ENCODE measurements around the gene EVI5L.

EVI5L gene

DNA sequence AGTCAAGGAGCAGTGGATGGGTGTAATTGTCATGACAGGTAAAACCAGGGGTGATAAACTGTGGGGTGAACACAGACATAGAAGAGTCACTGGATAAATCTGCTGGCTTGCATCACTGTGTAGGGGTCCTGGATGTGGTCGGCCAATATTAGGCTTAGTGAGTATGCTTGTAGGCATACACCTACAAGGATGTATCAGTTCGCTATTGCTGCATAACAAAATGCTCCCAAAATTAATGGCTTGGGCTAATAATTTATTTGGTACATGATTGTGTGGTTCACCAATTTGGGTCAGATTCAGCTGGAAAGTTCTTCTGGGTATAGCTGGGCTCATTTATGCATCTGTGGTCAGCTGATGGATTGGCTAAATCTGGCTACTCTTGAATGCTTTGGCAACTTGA lies 11.2 kb upstream of the EVI5L start:
- no peak for DNase-seq

DNA sequence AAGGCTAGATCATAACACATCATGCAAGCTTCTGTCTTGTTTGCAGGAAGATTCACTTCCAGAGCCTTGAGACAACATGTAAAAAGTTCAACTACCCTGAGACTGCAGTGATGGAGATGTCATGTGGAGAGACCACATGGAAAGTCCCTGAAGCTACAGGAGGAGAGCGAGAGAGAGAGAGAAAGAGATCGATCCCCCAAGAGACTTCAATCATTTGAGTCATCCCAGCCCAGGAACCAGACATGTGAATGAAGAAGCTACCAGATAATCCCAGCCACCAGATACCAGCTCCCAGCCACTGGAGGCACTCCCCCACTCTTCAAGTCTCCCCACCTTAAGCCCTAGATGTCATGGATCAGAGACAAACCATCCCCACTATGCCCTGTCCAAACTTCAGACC lies 10.7 kb upstream of the EVI5L start:
- DNase-seq: no peak

DNA sequence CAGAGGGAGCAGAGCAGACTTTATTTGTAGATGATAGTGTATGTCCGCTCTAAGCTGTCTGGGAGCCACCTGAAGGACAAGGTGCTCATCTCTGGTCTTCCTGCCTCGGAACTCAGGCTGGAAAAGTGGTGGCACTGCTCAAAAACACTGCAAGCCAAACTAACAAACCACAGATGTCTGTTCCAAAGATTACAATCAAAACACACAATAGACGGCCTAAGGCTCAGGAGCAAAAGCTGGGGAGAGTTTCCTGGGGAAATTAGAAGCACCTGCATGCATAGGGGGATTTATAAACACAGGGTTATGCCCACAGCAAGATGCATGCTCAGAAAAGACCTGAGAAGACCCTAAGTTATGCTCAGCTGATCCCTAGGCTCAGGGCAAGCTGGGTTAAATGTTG lies 9.4 kb upstream of the EVI5L start:
- no peak for DNase-seq

DNA sequence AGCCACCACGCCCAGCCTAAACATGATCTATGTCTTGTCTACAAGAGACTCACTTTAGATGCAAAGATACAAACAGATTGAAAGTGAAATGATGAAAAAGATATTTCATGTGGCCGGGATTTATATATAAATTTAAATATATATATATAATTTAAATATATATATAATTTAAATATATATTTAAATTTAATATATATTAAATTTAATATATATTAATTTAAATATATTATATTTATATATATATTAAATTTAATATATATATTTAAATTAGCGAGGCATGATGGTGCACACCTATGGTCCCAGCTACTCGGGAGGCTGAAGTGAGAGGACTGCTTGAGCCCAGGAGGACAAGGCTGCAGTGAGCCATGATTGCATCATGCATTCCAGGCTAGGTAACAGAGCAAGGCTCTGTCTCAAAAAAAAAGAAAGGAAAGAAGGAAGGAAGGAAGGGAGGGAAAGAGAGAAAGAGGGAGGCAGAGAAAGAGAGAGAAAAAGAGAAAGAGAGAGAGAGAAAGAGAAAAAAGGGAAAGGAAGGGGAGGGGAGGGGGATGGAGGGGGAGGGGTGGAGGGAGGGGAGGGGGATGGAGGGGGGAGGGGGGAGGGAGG lies 7.0 kb upstream of the EVI5L start:
- no peak for DNase-seq

DNA sequence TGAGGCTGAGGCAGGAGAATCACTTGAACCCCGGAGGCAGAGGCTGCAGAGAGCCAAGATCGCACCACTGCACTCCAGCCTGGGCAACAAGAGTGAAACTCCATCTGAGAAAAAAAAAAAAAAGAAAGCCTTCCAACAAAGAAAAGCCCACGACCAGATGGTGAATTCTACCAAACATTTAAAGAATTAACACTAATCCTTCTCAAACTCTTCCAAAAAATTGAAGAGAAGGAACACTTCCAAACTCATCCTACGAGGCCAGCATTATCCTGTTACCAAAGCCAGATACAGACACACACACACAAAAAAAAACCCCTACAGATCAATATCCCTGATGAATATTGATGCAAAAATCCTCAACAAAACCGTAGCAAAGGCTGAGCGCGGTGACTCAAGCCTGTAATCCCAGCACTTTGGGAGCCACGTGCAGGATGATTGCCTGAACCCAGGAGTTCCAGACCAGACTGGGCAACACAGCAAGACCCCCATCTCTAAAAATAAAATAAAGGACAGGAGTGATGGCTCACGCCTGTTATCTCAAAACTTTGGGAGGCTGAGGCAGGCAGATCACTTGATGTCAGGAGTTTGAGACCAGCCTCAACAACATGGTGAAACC lies 6.2 kb upstream of the EVI5L start:
- no peak for DNase-seq

DNA sequence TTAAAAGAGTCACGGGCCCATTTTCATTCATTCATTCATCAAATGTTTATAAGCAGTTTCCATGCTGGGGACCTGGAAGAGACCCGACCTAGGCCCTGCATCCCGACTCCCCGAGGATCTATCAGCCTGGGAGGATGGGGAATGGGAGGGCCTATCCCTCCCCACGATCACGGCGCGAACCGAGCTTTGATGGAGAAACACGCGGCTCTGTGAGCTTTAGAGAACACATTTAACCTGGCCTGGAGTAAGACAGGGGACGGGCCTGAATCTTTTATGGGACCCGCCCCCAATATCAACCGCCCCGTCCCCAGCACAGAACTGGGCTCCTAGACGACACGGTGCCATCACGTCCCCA lies 875 bp upstream of the EVI5L start:
- DNase-seq: no peak

DNA sequence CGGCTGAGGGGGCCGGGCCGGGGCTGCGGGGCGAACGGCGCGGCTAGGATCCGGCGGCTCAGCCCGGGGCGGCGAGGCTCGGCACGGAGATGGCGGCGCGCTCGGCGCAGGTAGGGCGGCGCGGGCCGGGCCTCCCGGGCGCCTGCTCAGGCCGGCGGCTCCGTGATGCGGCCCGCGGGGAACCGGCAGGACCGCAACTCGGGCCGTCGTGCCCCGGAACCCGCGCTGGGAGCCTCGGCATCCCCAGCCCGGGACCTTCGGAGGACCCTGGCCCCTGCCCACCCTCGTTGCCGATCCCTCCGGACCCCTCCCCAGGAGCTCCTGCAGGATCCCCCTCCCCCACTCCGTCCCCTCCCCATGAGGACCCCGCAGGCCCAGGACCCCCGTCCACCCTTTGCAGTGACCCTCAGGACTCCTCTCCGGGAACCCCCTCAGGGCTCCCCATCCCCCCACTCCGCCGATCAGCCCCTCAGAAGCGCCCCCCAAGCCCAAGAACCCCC lies 304 bp downstream of the EVI5L start:
- DNase-seq: no peak

DNA sequence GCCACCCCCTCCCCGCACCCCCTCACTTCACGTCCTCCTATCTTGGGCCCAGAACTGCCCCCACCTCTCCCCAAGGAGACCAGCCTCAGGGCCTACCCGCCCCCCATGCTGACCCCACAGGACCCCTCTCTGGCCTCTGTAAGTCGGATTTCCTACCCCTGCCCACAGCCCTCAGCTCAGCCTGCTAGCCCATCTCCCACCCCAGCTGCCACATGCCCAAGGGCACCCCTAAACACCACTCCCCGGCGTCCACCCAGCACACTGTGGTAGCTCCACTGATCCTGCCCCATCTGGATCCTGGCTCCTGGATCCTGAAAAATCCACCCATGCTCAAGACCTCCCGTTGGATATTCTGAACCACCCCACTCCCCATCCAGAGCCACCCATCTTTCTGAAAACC lies 805 bp downstream of the EVI5L start:
- DNase-seq: no peak

DNA sequence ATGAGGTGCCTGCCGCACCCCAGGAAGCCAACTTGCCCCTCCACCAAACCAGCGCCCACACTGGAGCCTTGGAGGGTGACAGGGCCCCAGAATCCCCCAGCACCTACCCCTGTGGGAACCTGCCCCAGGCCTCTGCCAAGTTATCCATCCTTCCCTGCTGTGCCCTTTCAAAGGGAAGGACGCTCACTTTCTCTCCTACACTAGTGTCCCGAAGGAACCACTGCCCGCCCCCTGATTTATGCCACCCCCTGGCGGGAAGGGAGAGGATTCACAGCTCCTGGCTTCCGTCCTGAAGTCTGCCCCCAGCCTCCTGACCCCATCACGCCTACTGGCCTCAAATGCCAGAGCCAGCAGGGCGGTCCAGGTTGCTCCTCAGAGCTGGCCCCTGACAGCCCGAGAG lies 1.4 kb downstream of the EVI5L start:
- DNase-seq: no peak

DNA sequence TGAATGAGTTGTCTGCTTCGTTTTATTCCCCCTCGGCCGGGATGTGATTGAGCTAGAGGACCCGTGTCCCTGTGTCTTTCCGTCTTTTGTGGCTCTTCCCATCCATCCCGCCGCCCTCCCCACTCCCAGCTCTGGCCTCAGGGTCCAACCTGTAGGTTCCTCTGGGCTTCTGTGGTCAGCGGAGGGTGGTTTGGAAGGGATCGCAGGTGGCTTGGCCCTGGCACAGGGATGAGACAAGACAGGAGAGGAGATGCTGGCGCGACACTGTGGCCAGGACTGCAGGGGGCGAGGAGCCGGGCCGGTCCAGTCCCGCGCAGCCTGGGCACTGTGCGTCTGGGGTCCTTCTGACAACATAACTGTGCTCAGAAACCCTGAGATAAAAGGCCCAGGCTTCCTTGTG lies 2.0 kb downstream of the EVI5L start:
- DNase-seq: no peak

DNA sequence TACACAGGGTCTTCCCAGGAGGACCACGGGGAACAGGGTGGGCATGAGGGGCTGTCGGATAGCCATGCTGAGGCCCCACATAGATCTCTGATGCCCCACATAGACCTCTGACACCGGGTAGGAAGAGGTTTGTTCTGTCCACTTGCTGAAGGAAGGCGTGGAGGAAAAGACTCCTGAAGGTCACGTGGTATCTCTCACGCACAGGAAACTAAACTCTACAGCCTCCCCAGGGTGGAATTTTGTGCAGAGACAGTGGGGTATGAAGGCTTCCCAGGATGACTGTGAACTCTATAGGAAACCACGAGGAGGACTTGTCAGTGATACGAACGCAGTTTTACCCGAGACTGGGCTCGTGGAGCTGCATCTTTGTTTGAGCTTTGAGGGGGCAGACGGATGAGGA lies 2.8 kb downstream of the EVI5L start:
- DNase-seq: no peak

DNA sequence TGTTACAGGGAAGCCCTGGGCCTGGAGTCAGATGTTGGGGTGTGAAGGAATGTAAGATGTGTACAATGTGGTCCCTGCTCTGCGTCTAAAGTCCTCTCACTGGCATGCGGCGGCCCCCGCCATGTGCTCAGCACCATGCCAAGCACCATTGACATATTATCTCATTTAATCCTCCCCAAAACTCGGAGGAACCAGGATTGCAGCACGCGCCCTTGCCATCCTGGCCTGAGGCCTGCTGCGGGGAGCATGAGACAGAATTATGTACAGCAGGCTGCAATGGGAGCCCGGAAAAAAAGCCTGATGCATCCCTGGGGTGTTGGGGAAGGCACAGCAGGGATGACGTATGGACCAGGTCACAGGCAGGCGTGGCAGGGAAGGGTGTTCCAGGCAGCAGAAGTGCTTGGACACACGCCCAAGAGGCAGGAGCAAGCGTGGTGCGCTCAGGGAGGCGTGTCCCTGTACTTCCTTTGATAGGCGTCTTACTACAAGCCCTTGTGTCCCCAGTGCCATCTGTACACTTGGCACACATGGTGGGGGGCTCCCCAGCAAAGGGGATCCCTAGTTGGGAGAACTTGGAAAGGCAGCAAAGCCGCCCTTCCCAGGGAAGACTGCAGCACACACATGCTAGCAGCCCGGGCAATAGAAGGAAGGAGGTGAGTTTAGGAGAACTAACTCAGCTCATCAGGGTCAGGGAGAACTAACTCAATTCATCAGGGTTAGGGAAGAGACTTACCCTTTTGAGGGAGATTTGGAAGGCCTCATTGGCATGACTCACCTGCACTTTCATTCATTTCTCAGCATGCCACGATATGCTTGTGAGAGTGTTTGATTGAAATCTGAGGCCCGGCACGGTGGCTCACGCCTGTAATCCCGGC lies 3.4 kb downstream of the EVI5L start:
- no peak for DNase-seq

DNA sequence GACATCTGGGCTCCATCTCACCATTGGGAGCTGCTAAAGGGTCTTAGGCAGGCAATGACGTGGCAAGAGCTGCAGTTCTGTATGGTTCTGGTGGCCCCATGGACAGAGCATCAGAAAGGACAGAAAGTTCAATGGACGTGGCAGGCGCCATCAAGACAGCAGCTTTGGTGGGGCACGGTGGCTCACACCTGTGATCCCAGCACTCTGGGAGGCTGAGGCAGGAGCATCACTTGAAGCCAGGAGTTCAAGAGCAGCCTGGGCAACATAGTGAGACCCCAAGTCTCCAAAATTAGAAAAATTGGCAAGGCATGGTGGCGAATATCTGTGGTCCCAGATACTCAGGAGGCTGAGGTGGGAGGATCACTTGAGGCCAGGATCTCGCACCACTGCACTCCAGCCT lies 9.5 kb downstream of the EVI5L start:
- no peak for DNase-seq

DNA sequence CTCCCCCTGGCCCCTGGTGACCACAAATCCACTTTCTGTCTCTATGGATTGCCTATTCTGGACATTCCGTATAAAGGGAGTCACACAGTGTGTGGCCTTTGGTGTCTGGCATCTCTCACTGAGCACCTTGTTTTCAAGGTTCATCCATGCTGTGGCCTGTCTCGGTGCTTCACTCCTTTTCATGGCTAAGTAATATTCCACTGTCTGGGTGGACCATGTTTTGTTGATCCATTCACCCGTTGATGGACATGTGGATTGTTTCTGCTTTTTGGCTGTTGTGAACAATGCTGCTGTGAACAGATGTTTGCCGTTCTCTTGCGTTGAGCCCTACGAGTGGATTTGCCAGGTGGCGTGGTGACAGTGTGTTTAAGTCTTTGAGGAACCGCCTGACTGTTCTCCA lies 10.6 kb downstream of the EVI5L start:
- DNase-seq: no peak

DNA sequence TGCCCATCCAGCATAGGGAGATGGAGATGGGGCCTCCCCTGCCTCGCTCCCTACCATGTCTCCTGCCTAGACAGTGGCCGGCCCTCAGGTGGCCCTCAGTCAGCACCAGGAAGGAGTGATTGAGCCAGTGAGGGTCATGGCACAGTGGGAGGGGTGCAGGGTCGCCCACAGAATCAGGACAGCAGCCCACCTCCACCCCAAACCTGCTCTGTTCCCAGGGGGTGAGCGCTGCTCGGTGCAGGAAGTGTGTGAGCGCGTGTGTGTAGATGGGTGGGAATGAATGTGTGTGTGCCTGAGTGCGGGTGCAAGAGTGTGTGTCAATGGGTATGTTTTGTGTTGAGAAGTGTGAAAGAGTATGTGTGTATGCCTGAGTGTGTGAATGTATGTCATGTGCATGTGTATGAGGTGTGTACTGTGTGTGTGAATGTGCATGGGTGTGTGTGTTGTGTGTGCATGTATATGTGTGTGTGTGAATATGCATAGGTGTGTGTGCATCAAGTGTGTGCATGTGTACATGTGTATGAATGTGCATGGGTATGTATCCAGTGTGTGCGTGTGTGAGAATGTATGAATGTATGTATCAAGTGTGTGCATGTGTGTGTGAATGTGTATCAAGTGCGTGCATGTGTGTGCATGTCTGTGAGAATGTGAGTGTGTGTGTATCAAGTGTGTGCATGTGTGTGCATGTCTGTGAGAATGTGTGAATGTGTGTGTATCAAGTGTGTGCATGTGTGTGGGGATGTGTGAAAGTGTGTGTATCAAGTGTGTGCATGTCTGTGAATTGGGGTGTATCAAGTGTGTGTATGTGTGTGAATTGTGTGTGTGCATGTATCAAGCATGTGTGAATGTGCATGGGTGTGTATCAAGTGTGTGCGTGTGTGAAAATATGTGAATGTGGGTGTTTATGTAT lies 12.0 kb downstream of the EVI5L start:
- DNase-seq: no peak

DNA sequence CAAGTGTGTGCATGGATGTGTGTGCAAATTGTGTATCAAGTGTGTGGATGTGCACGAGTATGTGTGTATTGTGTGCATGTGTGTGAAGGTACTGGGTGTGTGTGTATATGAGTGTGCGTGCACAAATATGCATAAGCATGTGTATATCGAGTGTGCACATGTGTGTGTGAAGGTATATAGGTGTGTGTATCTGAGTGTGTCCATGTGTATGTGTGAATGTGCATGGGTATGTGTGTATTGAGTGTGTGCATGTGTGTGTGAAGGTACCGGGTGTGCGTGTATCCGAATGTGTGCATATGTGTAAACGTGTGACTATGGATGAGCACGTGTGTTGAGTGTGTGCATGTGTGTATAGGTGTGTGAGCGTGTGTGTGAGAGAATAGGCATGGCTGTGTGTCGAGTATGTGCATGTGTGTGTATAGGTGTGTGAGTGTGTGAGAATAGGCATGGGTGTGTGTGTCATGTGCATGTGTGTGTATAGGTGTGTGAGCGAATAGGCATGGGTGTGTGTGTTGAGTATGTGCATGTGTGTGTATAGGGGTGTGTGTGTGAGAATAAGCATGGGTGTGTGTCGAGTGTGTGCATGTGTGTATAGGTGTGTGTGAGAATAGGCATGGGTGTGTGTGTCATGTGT lies 12.8 kb downstream of the EVI5L start:
- no peak for DNase-seq

DNA sequence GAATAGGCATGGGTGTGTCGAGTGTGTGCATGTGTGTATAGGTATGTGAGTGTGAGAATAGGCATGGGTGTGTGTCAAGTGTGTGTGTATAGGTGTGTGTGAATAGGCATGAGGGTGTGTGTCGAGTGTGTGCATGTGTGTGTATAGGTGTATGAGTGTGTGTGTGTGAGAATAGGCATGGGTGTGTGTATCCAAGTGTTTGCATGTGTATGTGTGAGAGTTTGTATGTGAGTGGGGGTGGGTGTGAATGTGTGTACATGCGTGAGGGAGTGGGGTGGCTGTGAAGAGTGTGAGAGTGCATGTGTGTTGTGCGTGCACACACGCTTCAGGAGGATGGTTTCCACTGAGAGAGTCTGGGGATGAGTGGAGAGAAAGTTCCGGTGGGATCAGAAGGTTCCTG lies 13.5 kb downstream of the EVI5L start:
- no peak for DNase-seq

DNA sequence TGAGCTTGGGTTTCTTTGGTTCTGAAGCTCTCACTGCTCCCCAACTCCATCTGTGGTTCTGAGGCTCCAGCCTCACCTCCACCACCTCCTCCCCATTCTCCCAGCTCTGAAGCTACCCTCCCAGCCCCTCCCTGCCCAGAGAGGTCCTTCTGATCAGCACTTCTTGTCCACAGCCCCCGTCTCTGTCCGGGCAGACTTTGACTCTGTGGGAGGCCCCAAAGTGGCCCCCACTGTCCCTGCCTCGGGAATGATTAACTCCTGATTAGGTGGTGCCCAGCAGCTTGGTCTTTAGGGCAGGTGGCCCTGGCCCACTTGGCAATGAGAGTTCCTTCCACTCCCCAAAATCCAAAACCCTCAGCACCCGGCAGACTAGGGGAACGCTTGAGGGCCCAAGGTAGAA lies 14.4 kb downstream of the EVI5L start:
- no peak for DNase-seq

DNA sequence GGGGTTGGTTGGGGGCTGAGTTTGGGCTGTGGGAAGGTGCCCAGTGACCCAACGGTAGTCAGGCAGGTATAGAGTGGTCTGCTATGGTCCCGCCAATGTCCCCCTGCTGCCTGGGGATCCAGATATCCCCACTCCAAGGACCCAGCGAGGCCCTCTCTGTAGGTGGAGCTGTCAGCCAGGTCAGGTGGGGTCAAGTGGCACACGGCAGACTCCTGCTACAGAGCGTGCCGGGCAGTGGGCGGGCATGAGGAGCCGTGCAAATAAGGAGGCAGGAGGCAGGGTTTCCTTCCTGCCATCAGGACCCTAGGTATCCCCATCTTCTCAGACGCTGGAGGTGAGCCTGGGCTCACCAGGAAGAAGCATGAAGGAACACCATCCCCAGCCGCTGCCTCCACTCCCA lies 14.9 kb downstream of the EVI5L start:
- DNase-seq: no peak

DNA sequence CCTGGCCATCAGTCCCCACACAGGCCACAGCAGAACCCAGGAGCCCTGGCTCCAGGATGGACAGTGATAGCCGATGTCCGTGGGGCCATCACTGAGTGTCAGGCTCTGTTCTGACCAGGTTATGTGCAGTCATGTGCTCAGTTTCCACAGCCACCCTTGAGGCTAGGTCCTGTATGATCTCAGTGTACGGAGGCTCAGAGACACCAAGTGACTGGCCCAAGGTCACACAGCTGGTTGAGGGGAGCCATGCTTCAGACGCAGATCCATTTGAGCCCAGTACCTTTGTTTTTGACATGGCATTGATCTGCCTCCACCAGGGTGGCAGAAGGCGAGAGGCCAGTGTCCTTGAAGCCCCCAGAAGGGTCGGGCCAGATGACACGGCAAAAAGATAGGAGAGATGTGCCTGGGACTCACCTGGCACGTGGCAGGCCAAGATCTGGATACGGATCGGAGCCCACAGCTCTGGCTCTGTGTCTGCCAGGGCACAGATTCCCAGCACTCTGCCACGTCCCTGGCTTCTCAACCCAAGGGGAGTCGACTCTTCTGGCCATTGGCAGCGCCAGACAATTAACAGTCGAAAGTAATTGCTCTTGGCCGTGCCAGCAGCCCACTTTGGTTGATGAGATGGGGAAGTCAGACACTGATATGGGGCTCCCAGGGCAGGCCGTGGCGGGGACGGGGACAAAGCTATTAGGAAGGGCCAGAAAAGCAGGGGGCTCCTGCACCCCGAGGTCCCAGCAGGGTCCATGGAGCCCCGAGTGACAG lies 15.6 kb downstream of the EVI5L start:
- DNase-seq: no peak

DNA sequence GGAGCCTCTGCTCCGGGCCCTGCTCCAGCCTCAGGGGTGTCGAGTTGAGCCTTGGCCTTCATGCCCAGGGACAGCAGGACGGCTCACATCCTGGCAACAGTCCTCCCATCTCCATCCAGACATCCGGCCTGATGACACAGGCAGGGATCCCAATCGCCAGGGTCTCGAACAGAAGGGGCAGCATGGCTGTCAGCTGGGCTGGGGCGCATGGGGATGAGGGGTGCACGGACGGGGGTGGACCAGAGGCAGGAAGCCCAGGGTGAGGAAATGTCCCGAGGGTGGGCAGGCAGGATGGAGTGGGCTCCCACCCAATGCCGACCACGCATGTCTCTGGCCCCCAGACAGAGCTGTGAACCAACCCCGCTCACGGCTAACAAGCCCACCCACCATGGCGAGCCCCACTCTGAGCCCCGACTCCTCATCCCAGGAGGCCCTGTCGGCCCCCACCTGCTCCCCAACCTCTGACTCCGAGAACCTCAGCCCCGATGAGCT lies 16.2 kb downstream of the EVI5L start:
- DNase-seq: no peak

DNA sequence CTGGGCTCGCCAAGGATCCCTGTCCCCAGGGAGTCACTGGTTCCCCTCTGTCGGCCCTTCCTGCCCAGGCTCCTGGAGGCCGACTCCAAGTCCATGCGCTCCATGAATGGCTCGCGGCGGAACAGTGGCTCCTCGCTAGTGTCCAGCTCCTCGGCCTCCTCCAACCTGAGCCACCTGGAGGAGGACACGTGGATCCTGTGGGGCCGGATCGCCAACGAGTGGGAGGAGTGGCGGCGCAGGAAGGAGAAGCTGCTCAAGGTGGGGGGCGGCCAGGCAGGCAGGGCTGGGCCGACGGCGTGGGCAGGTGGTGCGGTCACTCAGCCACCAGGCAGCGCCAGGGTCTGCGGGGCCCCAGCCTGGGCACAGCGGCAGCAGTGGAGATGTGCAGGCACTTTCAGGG lies 17.6 kb downstream of the EVI5L start:
- no peak for DNase-seq
